ENCODE results near the gene NEUROG1.

GRCh38 chr5:135574493-135574892, 38.7 kb upstream of the NEUROG1 start:
- TF ChIP-seq CTCF (IDR thresholded peaks at IDR 0.05) (no peak), POLR2A (IDR thresholded peaks at IDR 0.05) (no peak)

All from thyroid gland (tissue), 4 donors.